Suppressor macrophage (primary cell): ENCODE measurements around the gene HRG.
"Not testable (repeated sequence)": the region's sequence is repeated elsewhere in the genome, so short reads cannot be mapped to it uniquely, and the experiment has no call there.

ENCODE experiments used
- DNase-seq, 4 experiments: peaks; one replicate each; pipeline ENCODE4 v3.0.0-alpha.2; 2020 to 2022
- total RNA-seq, 17 experiments: gene quantifications; one replicate each; lab custom pipeline; 2026; ENCODE audit warnings: mixed read lengths in 6 of 17, inconsistent platforms in 3 of 17; lab: John Stamatoyannopoulos, UW

HRG gene
- total RNA-seq, result 0 to 2.1 (median 0) reads per million in 17 experiments

- DNase-seq, result no peak
Measured at GRCh38 chr3:186665625-186666188, at the start of gene HRG. Gene HRG, plus strand, starts transcription at chr3:186666014. Its CDS starts 18 bp downstream, at chr3:186666032.

- DNase-seq, result no peak
Measured at GRCh38 chr3:186616299-186616617, 49.6 kb upstream of the HRG start.

- DNase-seq, result peak; percentile 85 to 95 (median 90)
Measured at GRCh38 chr3:186617036-186617946, 48.5 kb upstream of the HRG start.

GRCh38 chr3:186618318-186618938, 47.4 kb upstream of the HRG start:
- no peak for DNase-seq

GRCh38 chr3:186619787-186620212, 46.0 kb upstream of the HRG start:
- DNase-seq, result no peak

- no peak for DNase-seq
Measured at GRCh38 chr3:186620213-186621092, 45.4 kb upstream of the HRG start.

GRCh38 chr3:186621894-186622650, 43.7 kb upstream of the HRG start:
- DNase-seq, result no peak

GRCh38 chr3:186622651-186623310, 43.0 kb upstream of the HRG start:
- no peak for DNase-seq

- DNase-seq, result no peak
Measured at GRCh38 chr3:186624598-186624997, 41.2 kb upstream of the HRG start.

GRCh38 chr3:186625600-186626042, 40.2 kb upstream of the HRG start:
- DNase-seq, result no peak

- no peak for DNase-seq
Measured at GRCh38 chr3:186626254-186626847, 39.5 kb upstream of the HRG start.

GRCh38 chr3:186627852-186628414, 37.9 kb upstream of the HRG start:
- DNase-seq, result no peak

GRCh38 chr3:186628756-186629155, 37.1 kb upstream of the HRG start:
- DNase-seq, result no peak

- peak in 3 of 4 experiments; percentile 4 to 11 (median 8) for DNase-seq
Measured at GRCh38 chr3:186630950-186631641, 34.7 kb upstream of the HRG start.

GRCh38 chr3:186633481-186633880, 32.3 kb upstream of the HRG start:
- no peak for DNase-seq

GRCh38 chr3:186634207-186634606, 31.6 kb upstream of the HRG start:
- not testable (repeated sequence) for DNase-seq

- DNase-seq, result no peak
Measured at GRCh38 chr3:186635532-186635931, 30.3 kb upstream of the HRG start.

- DNase-seq, result no peak
Measured at GRCh38 chr3:186636536-186636935, 29.3 kb upstream of the HRG start.

- no peak for DNase-seq
Measured at GRCh38 chr3:186637686-186638085, 28.1 kb upstream of the HRG start.

- DNase-seq, result no peak
Measured at GRCh38 chr3:186638259-186638658, 27.6 kb upstream of the HRG start.
